HCT116 (cell line): ENCODE measurements around the gene HINT1. TPM values are rescaled to one million over a fixed set of nuclear protein-coding genes. Genes with fewer than 3 reads are reported as not detected.
A peak's percentile ranks its signal among the peaks of the same experiment; 100 is the strongest.

Experiments used
- ATAC-seq: fragments of 200-7000 bp; cut with Tn5 transposase; 2 replicates; pipeline ENCODE4 v1.9.1; 2020; ENCODE audit warnings: mild to moderate bottlenecking, moderate library complexity
- Bru-seq: library from RNA; stranded (reverse); fragments of 400-500 nt; gene quantifications from one replicate; lab custom pipeline; 2021; lab: Mats Ljungman, UMichigan
- BruChase-seq, 2 experiments: library from RNA; stranded (reverse); fragments of 400-500 nt; gene quantifications; one replicate each; lab custom pipeline; 2021; lab: Mats Ljungman, UMichigan
- BruUV-seq: library from RNA; stranded (reverse); fragments of 400-500 nt; replicated peaks from 2 replicates; lab custom pipeline; 2021; lab: Mats Ljungman, UMichigan
- CTCF ChIA-PET: fragments of 300-600 bp; sonication (Branson Sonifier 250); formaldehyde crosslinking; loops from one replicate; lab custom pipeline; 2021; ENCODE audit warnings: antibody characterized with exemption; lab: Charles Lee
- POLR2A ChIA-PET: fragments of 300-600, 350-600 bp; sonication (Branson Sonifier 250); formaldehyde crosslinking; loops from one replicate; lab custom pipeline; 2021; ENCODE audit warnings: antibody characterized with exemption; lab: Charles Lee
- RAD21 ChIA-PET, 2 experiments: fragments of 300-600 bp; sonication (Branson Sonifier 250); formaldehyde crosslinking; loops; one replicate each; lab custom pipeline; 2023; ENCODE audit warnings: low total read pairs in 2 of 2; ENCODE audit not compliant: uncharacterized antibody in 2 of 2, unreplicated experiment in 2 of 2, low non-redundant PET in 1 of 2; lab: Charles Lee
- DNase-seq: peaks from one replicate; pipeline ENCODE4 v3.0.0-alpha.2; 2010; ENCODE audit warnings: low read depth, low spot score
- H2AFZ ChIP-seq: fragments of 200-600 bp; shearing (Covaris generic), sonication (generic); 2 replicates; pipeline ENCODE4 v1.6.1; 2017; ENCODE audit warnings: low read depth, mixed run types, mixed read lengths, antibody characterized with exemption, low read length; ENCODE audit not compliant: poor library complexity, severe bottlenecking
- H3K27ac ChIP-seq: 2 replicates; pipeline ENCODE4 v1.5.1; 2012; ENCODE audit warnings: low read depth, low read length
- H3K27me3 ChIP-seq: fragments of 200-600 bp; sonication (generic); 2 replicates; pipeline ENCODE4 v1.6.1; 2016; ENCODE audit warnings: mixed run types, low read length, mixed read lengths; ENCODE audit not compliant: insufficient read depth
- H3K36me3 ChIP-seq, 2 experiments: fragments of 200-500 bp in 1 of 2; fragments of 200-600 bp in 1 of 2; sonication (Bioruptor generic) in 1 of 2; sonication (generic) in 1 of 2; 2 replicates each; pipeline versions ENCODE4 v1.5.1 to v1.6.1; 2014 to 2016; ENCODE audit warnings: low read length in 2 of 2, inconsistent platforms in 1 of 2, mixed read lengths in 1 of 2, mixed run types in 1 of 2; ENCODE audit not compliant: insufficient read depth in 2 of 2, control insufficient read depth in 1 of 2
- H3K4me1 ChIP-seq, 2 experiments: fragments of 200-600 bp in 1 of 2; sonication (generic) in 1 of 2; 2 replicates each; pipeline versions ENCODE4 v1.5.1 to v1.6.1; 2012 to 2017; ENCODE audit warnings: low read length in 2 of 2, inconsistent platforms in 1 of 2, mild to moderate bottlenecking in 1 of 2, mixed read lengths in 1 of 2, mixed run types in 1 of 2, moderate library complexity in 1 of 2; ENCODE audit not compliant: insufficient read depth in 2 of 2, control insufficient read depth in 1 of 2
- H3K4me2 ChIP-seq: fragments of 200-600 bp; sonication (generic); 2 replicates; pipeline ENCODE4 v1.6.1; 2017; ENCODE audit warnings: mixed run types, low read length, mixed read lengths
- H3K4me3 ChIP-seq, 2 experiments: fragments of 200-600 bp in 1 of 2; sonication (generic) in 1 of 2; replicated peaks in 1 of 2; 2 replicates each; pipeline ENCODE4 v1.5.1; 2011 to 2016; ENCODE audit warnings: low read length in 2 of 2, control low read depth in 1 of 2, low read depth in 1 of 2, mild to moderate bottlenecking in 1 of 2, mixed read lengths in 1 of 2, mixed run types in 1 of 2
- H3K79me2 ChIP-seq: fragments of 200-600 bp; sonication (generic); 2 replicates; pipeline ENCODE4 v1.6.1; 2017; ENCODE audit warnings: mild to moderate bottlenecking, mixed run types, low read length, moderate library complexity, mixed read lengths; ENCODE audit not compliant: insufficient read depth
- H3K9ac ChIP-seq: fragments of 200-600 bp; sonication (generic); 2 replicates; pipeline ENCODE4 v1.6.1; 2016; ENCODE audit warnings: low read length, mixed read lengths
- H3K9me2 ChIP-seq: fragments of 200-600 bp; sonication (generic), shearing (Covaris generic); 2 replicates; pipeline ENCODE4 v1.6.1; 2017; ENCODE audit warnings: mixed run types, mild to moderate bottlenecking, moderate library complexity; ENCODE audit not compliant: insufficient read depth
- H3K9me3 ChIP-seq, 2 experiments: fragments of 200-500 bp in 1 of 2; fragments of 200-600 bp in 1 of 2; sonication (Bioruptor generic) in 1 of 2; sonication (generic) in 1 of 2; 2 replicates each; pipeline ENCODE4 v1.6.1; 2014 to 2017; ENCODE audit warnings: low read length in 2 of 2, mixed read lengths in 2 of 2, inconsistent platforms in 1 of 2, low read depth in 1 of 2, mild to moderate bottlenecking in 1 of 2, mixed run types in 1 of 2, moderate library complexity in 1 of 2; ENCODE audit not compliant: control insufficient read depth in 1 of 2, insufficient read depth in 1 of 2
- H4K20me1 ChIP-seq: fragments of 200-600 bp; sonication (generic), shearing (Covaris generic); 2 replicates; pipeline ENCODE4 v1.6.1; 2017; ENCODE audit warnings: mixed run types, mild to moderate bottlenecking, moderate library complexity; ENCODE audit not compliant: insufficient read depth
- CBX3 ChIP-seq: IDR thresholded peaks from 2 replicates; pipeline ENCODE4 v1.6.1; 2012; ENCODE audit warnings: low read depth
- CEBPB ChIP-seq: IDR thresholded peaks from 2 replicates; pipeline ENCODE4 v1.6.1; 2012; ENCODE audit warnings: low read depth
- CTCF ChIP-seq, 3 experiments: fragments of 200-600 bp in 1 of 3; sonication (generic) in 1 of 3; IDR thresholded peaks in 2 of 3; conservative IDR thresholded peaks in 1 of 3; 2 replicates each; pipeline ENCODE4 v1.5.1; 2012 to 2017; ENCODE audit warnings: low read depth in 2 of 3, low read length in 2 of 3, antibody characterized with exemption in 1 of 3, borderline replicate concordance in 1 of 3, control low read depth in 1 of 3, mild to moderate bottlenecking in 1 of 3, mixed read lengths in 1 of 3, mixed run types in 1 of 3, moderate library complexity in 1 of 3; ENCODE audit not compliant: insufficient read depth in 1 of 3
- FOSL1 ChIP-seq: IDR thresholded peaks from 2 replicates; pipeline ENCODE4 v1.6.1; 2012; ENCODE audit warnings: low read depth
- POLR2A ChIP-seq: IDR thresholded peaks from 2 replicates; pipeline ENCODE4 v1.7.0; 2011; ENCODE audit warnings: borderline replicate concordance; ENCODE audit not compliant: insufficient read depth, insufficient read length; ENCODE audit errors: extremely low read depth
- POLR2AphosphoS5 ChIP-seq: IDR thresholded peaks from 2 replicates; pipeline ENCODE4 v1.6.1; 2011; ENCODE audit warnings: mild to moderate bottlenecking, low read depth, low read length, moderate library complexity
- TCF7L2 ChIP-seq: IDR thresholded peaks from 2 replicates; pipeline ENCODE4 v1.7.0; 2011; ENCODE audit warnings: borderline replicate concordance, inconsistent platforms; ENCODE audit not compliant: insufficient read depth, insufficient read length; ENCODE audit errors: extremely low read depth
- YY1 ChIP-seq: IDR thresholded peaks from 2 replicates; pipeline ENCODE4 v1.6.1; 2011; ENCODE audit warnings: low read length, low read depth, moderate library complexity, mild to moderate bottlenecking; ENCODE audit not compliant: insufficient replicate concordance; ENCODE audit errors: extremely low read depth
- ZFX ChIP-seq: fragments of 450-650 bp; IDR thresholded peaks from 2 replicates; pipeline ENCODE4 v1.6.1; 2017
- ZNF274 ChIP-seq: fragments of 200-500 bp; sonication (Bioruptor generic); IDR thresholded peaks from 2 replicates; pipeline ENCODE4 v1.6.1; 2014; ENCODE audit warnings: mild to moderate bottlenecking, low read depth, low read length, inconsistent platforms
- intact Hi-C: fragments of 100-400 bp; cut with micrococcal nuclease; formaldehyde crosslinking; loops from 2 replicates; pipeline ENCODE4 v1.10.0; 2022
- long read RNA-seq: library from polyadenylated mRNA; unstranded; transcript quantifications from one replicate; pipeline ENCODE4 v2.0.0, GENCODE V29; 2021; ENCODE audit not compliant: unreplicated experiment
- polyA plus RNA-seq: library from polyadenylated mRNA; unstranded; fragments of >200 nt; gene quantifications from 2 replicates; pipeline ENCODE4 v1.2.1, GENCODE V29; 2012; ENCODE audit warnings: missing spikeins
- total RNA-seq: library from RNA; stranded (reverse); gene quantifications from one replicate; pipeline ENCODE4 v1.2.1, GENCODE V29; 2021; ENCODE audit not compliant: unreplicated experiment

HINT1 gene
- 222 TPM for total RNA-seq
- polyA plus RNA-seq, result 346 and 354 TPM in 2 replicates
- percentile 95 among the genes with signal in this experiment for Bru-seq, nascent RNA
- percentile 95 among the genes with signal in this experiment for BruChase-seq, experiment 1, labeled RNA remaining after a 6-hour chase
- BruChase-seq, experiment 2, labeled RNA remaining after a 2-hour chase, result percentile 91 among the genes with signal in this experiment
- long read RNA-seq, transcript HINT1-201 (3 exons, 1,081 nt), result major isoform, 163 of 228 reads
- long read RNA-seq, transcript HINT1-205 (3 exons, 703 nt), result minor isoform, 6 of 228 reads
- long read RNA-seq, partial matches to known transcripts, result 0 of 228 reads
- long read RNA-seq, other reads (novel, unspliced or antisense), result 55 of 228 reads

GRCh38 chr5:131165119-131165727 is at the start of gene HINT1:
Gene HINT1 (minus strand): TSS chr5:131165256. CDS start chr5:131165205, 51 bp downstream.
- TF ChIP-seq CEBPB, result no peak
- no peak for TF ChIP-seq TCF7L2
- TF ChIP-seq CBX3, result no peak
- TF ChIP-seq POLR2A, result peak; percentile 94
- TF ChIP-seq POLR2AphosphoS5, result peak; percentile 97
- TF ChIP-seq ZNF274, result no peak
- TF ChIP-seq CTCF (IDR thresholded peaks at IDR 0.05 in 2 of 3, conservative IDR thresholded peaks at IDR 0.05 in 1 of 3; ENCODE audit: borderline replicate concordance in 1 of 3, insufficient read depth in 1 of 3, low read depth in 2 of 3, low read length in 2 of 3), result no peak
- TF ChIP-seq YY1, result peak; percentile 29
- no peak for TF ChIP-seq FOSL1
- TF ChIP-seq ZFX, result no peak
- no TSS peak for BruUV-seq
- H3K27ac ChIP-seq, result peak within 1 kb of the TSS; percentile 89
- ChIA-PET CTCF (interaction anchor here (1.0 kb wide), 1 partner anchor 217 kb away, joined by 6 read pairs; no protein-coding TSS in a partner anchor), POLR2A (interaction anchor here (0.6 kb wide), 1 partner anchor 10 kb away, joined by 4 read pairs; no protein-coding TSS in a partner anchor), RAD21 (interaction anchor here in 1 of 2 experiments (0.6 kb wide), 1 partner anchor 219 kb away, joined by 3 read pairs; no protein-coding TSS in a partner anchor)
- ATAC-seq (peak; percentile 93), DNase-seq (peak; percentile 79)
- no peak within 1 kb of the TSS for H2AFZ ChIP-seq
- H3K9ac ChIP-seq, result peak within 1 kb of the TSS; percentile 98
- peaks cover 20% of the 10 kb centered on the region in 2 experiments for H3K36me3 ChIP-seq
- no peaks in the 10 kb centered on the region; the same call in 1 of the 2 replicates for H4K20me1 ChIP-seq
- no peaks in the 10 kb centered on the region for H3K9me2 ChIP-seq
- H3K9me3 ChIP-seq, result no peaks in the 10 kb centered on the region
- H3K4me1 ChIP-seq, result peaks cover 4 to 19% of the 10 kb centered on the region in 2 experiments; a peak in 3 of 4 replicates
- intact Hi-C loops, result loop anchor here (2.0 kb wide), 1 partner anchor 218 kb away; no protein-coding TSS in a partner anchor
- peaks cover 49% of the 10 kb centered on the region for H3K79me2 ChIP-seq
- peak within 1 kb of the TSS; percentile 87 to 95 for H3K4me3 ChIP-seq
- H3K27me3 ChIP-seq, result no peaks in the 10 kb centered on the region
- peak within 1 kb of the TSS; percentile 80 for H3K4me2 ChIP-seq
